HG03108 (cell line): ENCODE data around the gene IL21R.
"Not testable (repeated sequence)": the region's sequence is repeated elsewhere in the genome, so short reads cannot be mapped to it uniquely, and the experiment has no call there.

Experiments
- ATAC-seq: cut with Tn5 transposase; IDR thresholded peaks from one replicate; pipeline ENCODE4 v1.9.1; 2021; ENCODE audit warnings: moderate library complexity; ENCODE audit not compliant: unreplicated experiment

Gene IL21R

DNA sequence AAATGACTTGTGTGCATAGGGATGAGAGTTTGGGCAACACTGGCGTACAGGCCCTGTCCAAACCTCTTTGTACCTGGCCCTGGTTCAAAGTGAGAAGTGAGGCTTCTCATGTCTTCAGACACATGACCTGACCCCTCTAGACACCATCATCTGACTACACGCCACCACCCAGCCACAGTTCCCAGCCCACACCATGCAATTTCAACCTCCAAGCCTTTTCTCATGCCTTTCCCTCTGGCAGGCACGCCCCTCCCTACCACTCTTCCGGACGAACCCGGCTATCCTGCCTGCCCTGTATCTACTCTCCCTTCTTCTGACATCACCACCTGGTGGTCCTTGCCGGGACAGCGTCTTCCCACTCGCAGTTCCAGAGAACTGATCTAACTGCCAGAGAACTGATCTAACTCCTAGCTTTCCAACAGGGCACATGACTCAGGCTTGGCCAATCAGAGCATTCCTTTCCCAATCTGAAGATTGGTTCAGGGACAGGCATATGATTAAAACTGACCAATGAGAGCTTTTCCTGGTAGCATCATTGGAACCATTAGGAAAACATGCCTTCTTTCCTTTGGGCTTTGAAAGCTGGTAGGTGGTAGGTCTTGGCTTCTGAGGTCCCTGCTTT is 27.1 kb upstream of the IL21R start:
- ATAC-seq, result peak; percentile 34

DNA sequence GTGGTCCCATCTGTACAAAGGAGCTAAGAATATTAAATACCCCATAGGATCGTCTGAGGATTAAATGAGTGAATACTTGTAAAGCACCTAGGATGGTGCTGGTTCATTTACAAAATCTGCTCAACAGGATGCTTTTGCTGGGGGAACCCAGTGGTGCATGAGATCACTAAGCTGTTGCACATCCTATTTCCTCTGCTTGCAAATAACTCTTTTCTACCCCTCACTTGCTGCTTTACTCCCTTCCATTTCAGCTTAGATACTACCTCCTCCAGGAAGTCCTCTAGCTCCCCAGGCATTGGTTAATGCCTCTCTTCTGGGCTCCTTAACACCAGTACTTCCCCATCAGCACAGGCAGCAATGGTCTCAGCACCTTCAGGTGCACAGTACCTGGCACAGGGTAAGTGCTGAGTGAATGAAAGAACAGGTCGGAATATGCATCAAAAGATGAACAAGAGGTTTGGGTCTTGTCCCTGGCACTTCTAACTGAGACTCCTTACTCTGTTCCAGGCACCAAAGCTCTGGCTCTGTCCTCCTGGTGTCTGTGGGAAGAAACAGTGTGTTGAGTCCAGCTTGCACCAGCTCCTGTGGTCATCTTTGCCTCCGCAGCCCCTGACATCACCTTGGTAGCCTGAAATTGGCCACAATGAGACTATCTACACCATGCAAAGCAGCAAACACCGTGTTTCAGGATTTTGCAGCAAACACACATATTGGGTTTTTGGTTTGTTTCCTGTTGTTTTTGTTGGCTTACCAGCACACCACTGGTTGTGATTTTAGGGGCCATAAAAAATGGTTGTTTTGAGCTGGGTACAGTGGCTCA is 24.1 kb upstream of the IL21R start:
- no peak for ATAC-seq

DNA sequence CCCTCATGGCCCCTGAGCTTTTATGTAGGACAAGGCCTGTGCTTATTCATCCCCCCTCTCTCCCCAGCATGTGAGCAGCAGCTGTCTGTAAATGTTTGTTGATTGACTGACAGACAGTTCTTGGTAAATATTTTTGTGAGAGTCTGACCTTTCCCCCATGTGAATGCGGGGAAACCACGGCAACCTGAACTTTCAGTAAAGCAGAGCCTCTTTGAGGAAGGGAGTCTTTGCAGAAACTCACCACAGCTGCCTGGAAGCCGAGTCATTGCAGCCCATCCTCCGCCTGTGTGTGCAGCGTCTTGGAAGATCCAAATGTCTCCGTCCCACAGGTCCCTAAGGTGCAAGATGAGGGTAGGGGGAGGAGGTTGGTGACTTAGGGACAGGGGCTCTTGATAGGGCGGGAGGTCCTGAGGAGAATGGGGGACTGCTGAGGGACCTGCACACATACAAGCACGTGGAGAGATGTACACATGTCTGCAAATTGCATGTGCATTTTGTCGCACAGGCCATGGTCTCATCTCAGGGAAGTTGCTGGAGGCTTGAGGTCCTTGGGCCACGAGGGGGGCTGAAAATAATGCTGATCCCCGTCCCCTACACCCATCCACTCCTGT is 23.0 kb upstream of the IL21R start:
- ATAC-seq, result no peak

DNA sequence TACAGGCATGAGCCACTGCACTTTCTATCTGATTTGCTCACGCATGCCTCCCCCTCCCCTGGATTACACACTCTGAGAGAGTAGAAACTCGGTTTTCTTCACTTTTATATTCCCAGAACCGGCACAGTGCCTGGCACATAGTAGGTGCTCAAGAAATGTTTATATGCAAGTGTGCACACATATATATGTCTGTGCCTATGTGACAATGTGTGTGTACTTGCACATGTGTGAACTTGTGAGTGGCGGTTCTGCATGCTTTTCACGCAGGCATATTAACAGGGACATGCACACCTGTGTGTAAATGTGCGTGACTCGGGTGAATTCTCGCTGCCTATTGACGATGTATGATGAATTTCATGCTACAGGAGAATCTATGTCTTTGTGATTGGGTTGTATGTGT is 22.1 kb upstream of the IL21R start:
- ATAC-seq, result no peak

DNA sequence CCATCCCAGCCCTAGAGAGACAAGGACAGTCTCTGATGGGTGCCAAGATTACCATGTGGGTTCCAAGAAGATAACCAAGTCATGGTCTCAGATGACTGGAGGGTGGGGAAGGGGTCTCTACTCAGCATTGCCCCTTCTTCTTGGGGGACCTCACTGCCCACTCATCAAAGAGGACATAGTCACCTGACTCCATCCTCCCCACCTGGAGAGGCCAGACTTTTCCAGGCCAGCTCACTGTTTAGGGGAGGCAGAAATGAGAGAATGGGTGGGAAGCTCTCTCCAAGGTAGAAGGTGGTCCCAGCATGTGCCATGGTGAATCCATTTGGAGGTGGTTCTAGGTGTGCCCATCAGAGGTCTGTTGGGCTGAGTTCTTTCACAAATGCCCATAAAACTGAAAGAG is 20.7 kb upstream of the IL21R start:
- no peak for ATAC-seq

DNA sequence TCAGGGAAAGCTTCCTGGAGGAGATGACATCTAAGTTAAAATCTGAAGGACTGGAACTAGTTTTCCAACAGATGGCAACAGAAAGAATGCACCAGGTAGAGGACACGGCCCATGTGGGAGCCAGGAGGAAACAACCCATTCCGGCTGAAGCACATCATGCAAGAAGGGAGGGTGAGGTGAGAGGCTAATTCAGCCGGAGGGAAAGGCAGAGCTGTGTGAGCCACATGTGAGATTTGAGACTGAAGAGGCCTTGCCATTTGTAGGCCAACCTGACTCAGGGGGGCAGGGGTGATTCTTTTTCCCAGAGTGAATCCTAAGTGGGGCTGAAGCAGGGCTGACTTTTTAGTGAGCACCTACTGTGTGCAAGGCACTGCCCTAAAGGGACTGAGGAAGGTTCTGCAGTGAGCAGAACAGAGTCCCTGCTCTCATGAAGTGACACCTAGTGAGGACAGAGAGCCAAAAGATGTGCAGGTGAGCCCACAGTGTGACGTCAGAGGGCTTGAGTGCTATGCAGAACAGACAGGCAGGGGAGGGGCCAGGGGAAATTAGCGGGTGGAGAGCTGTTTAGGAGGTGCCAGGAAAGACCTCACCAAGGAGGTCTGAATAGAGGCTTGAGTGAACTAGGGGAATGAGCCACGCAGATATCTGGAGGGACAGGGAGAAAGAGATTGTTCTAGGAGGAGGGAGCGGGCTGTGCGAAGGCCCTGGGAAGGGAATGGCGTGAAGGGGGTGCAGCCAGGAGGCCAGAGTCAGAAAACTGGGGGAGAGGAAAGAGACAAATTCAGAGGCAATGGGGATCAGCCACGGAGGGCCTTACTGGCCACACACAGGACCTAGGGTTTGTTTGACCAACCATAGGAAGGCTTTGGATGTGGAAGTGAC is 19.8 kb upstream of the IL21R start:
- ATAC-seq, result no peak

DNA sequence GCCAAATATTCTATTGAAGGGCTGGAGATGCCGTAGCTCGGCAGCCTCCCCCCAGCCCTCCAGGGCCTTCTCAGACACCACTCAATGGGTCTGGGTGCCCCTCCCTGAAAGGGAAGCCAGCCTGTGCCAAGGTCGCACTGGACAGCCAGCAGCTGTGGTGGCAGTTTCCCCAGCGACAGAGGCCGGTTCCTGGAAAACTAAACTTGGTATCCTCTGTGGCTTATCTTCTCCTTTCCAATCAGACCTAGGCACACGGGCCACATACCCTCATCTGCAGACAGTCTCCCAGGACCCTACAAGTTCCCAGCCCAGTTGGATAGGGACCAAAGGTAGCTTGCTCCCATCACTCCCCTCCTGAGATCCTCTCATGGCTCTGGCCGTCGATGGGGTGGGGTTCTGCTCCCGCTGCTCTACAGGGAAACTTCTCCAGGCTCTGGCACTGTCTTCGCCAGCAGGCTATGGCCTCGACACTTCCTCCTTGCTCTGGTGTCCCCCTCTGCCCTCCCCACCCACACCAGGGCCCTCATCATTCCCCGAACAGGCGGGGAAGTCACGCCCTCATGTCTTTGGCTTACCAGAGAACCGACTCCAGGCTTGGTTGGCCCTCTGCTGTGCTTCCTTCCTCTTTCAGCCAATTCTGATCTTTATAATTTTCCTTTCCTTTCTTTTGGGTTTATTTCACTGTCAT is 18.3 kb upstream of the IL21R start:
- ATAC-seq, result no peak

DNA sequence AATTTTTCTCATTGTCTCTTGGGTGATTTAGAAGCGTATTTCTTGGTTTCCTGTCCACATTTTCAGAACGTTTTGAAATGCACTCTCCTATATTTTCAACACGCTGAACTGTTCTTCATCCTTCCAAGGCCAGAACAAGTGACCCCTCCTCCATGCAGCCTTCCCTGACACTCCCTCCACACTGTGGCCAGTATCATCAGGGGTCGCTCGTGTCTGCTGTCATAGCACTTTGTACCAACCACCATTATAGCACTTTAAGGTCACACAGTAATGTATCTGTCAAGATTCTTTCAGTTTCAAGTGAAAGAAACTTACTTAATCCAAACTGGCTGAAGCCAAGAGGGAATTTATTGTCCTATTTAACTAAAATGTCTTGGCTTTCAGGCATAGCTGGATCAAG is 17.5 kb upstream of the IL21R start:
- ATAC-seq, result no peak

DNA sequence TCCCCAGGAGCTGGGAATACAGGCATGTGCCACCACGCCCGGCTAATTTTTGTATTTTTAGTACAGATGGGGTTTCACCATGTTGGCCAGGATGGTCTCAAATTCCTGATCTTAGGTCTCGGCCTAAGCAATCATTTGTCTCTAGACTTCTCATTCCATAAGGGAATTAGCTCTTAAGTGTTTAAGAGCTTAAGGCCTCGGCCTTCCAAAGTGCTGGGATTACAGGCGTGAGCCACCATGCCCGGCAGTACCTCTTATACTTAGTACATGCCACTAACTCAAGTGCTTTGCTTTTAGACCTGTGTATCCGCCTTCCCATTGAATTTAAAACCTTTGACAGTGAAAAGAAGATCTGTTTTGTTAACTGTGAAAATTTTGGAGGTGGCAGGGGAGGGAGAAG is 16.6 kb upstream of the IL21R start:
- ATAC-seq, result no peak

DNA sequence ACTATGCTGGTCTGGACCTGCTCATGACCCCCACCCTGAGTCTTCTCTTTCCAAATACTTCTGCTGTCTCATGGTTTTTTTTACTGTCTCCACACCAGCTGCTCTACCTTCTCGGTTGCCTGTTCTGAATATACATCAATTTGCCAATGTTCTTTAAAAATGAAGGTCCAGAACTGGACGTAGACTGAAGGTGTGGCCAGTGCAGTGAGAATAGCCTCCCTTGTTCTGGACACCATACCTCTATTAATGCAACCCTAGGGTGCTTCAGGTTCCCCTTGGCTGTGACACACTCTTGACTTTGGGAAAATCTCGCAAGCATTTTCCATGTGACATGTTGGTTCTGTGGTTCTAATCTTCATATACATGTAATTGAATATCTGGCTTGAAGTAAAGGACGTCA is 15.3 kb upstream of the IL21R start:
- ATAC-seq, result no peak

DNA sequence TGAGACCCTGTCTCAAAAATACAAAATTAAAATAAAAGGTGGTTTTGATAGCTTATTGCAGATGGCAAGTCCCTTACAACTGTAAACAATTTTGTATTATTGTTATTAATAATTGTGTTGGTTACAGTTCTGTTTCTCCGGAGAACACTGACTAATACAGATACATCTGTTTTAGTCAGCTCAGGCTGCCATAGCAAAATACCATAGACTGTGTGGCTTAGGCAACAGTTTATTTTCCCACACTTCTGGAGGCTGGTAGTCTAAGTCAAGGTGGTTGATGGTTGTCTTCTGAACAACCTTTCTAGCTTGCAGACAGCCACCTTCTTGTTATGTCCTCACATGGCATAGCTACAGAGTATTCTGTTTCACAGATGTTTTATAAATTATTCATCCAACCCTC is 14.2 kb upstream of the IL21R start:
- peak; percentile 54 for ATAC-seq

DNA sequence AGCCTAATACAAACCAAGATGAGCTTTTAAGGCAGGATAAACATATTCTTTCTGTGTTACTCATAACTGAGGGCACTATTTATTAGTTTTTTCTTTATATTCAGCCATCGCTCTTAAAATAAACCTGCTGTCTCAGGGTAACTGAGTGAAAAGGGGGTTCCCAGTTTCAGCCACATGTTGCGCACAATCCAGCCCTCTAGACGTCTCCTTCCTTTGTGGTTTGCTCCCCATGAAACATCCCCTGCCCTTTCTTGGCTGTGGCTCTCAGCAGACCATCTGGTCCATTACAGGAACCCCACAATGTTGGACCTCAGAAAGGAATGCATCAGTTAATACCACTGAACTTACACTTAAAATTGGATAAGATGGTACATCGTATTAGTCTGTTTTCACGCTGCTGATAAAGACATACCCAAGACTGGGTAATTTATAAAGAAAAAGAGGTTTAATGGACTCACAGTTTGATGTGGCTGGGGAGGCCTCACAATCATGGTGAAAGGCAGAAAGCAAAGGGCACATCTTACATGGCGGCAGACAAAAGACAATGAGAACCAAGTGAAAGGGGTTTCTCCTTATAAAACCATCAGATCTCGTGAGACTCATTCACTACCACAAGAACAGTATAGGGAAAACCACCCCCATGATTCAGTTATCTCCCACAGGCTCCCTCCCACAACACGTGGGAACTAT is 12.6 kb upstream of the IL21R start:
- ATAC-seq, result no peak

DNA sequence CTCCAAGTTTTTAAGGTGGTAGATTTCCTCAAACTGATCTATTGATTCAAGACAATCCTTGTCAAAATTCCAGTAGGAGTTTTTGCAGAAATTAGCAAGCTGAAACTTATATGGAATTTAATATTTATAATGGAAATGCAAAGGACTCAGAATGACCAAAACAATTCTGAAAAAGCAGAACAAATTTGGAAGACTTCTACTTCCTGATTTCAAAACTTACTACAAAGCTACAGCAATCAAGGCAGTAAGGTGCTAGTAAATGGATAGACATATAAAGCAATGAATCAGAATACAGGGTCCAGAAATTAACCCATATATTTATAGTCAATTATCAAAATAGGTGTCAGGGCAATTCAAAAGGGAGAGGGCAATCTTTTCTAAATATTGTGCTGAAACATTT is 11.8 kb upstream of the IL21R start:
- no peak for ATAC-seq

DNA sequence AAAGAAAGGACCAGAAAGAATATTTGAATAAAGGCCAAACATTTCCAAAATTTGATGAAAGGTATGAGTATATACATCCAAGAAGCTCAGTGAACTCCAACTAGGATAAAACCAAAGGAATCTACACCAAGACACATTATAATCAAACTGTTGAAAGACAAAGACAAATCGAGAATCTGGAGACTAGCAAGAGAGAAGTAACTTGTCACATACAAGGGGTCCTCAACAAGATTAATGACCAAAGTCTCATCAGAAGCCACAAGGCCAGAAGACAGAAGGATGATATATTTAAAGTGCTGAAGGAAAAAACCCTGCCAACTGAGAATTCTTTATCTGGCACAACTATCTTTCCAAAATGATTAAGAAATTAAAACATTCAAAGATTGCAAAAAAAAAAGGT is 9.3 kb upstream of the IL21R start:
- no peak for ATAC-seq

DNA sequence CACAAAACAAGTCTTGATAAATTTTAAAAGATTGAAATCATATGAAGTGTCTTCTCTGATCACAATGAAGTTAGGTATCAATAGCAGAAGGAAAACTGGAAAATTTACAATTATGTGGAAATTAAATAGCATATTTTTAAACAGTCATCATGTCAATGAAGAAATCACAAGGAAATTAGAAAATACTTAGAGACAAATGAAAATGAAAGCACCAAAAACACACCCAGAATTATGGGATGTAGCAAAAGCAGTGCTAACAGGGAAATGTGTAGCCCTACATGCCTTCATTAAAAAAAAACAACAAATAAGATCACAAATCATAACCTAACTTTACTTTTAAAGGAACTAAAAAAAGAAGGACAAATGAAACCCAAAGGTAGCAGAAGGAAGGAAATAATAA is 7.5 kb upstream of the IL21R start:
- ATAC-seq, result no peak

DNA sequence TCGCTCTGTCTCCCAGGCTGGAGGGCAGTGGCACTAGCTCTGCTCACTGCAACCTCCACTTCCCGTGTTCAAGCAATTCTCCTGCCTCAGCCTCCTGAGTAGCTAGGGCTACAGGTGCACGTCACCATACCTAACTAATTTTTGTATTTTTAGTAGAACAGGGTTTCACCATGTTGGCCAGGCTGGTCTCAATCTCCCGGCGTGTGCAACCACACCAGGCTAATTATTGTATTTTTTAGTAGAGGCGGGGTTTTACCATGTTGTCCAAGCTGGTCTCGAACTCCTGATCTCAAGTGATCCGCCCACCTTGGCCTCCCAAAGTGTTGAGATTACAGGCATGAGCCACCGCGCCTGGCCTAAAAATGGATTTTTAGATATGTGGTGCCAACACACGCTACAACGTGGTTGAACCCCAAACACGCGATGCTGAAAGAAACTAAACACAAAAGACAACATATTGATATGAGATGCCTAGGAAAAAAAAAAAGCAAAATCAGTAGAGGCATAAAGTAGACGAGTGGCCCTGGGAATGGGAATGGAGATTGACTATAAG is 3.6 kb upstream of the IL21R start:
- not testable (repeated sequence) for ATAC-seq

DNA sequence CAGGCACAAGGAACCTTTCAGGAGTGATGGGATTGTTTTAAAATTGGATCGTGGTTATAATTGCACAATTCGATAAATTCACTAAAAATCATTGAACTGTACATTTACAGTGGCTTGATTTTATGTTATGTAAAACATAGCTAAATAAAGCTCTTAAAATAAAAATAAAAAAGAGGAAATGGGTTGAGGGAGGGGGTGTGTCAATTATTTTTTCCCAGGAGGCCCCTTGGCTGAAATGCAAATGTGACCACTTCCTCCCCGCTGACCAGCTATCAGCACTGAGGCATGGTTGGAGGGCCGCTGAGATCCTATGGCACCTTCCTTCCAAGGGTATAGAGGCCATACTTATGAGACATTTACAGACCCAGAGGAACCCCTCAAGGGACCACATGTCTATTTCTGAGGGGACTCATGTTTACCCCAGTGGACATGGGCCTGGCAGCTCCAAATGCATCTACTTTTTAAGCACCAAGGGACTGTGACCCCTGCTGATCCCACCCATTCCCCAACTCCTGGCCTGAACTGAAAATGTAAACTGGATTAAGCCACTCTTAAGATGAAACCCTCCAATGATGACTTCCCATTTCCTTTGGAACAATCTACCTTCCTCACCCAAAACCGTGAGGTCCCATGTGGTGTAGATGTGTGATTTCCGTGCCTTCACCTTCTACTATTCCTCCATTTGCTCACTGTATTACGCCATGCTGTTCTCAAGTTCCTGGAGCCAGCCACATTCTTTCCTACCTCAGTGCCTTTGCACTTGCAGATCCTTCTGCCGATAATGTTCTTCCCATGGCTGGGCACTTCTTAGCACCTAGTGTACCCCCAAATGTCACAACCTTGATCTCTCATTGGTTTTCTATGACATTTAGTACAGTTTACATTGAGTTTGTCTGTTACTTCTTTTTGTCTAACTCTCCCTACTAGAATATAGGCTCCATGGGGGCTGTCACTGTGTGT is 2.8 kb upstream of the IL21R start:
- peak; percentile 27 for ATAC-seq

DNA sequence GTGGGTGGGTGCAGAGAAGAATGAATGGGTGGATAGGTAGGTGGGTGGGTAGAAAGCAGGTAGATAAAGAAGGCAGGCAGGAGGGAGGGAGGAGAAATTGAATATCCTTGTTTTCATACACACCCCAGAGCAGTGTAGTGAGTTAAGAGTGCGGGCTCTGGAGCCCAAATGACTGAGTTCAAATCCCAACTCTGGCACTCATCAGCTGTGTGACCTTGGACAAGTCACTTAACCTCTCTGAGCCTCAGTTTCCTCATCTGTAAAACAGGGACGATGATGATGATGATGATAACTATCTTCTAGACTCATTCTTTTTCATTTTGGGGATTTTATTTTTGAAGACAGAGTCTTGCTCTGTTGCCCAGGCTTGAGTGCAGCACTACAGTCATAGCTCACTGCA is 2.0 kb upstream of the IL21R start:
- no peak for ATAC-seq
